GM12878 (cell line): ENCODE data around the gene SEL1L3.

Experiments used
- ESRRA ChIP-seq: IDR thresholded peaks from 2 replicates; pipeline ENCODE4 v1.6.1; 2012; ENCODE audit warnings: mild to moderate bottlenecking, low read length, improper control_type of control experiment
- POLR2AphosphoS5 ChIP-seq: IDR thresholded peaks from 2 replicates; pipeline ENCODE4 v1.6.1; 2011; ENCODE audit warnings: mild to moderate bottlenecking, low read length, inconsistent platforms
- RELA ChIP-seq: fragments of 450-650 bp; IDR thresholded peaks from 2 replicates; pipeline ENCODE4 v1.8.0; 2014; ENCODE audit warnings: borderline replicate concordance; ENCODE audit not compliant: partially characterized antibody
- TF ChIP-seq, protein P1 (sequence below): IDR thresholded peaks from 2 replicates; pipeline ENCODE4 v1.6.1; 2012; ENCODE audit warnings: low read length, inconsistent platforms
- TF ChIP-seq, protein P2 (sequence below): fragments of 450-650 bp; IDR thresholded peaks from 2 replicates; pipeline ENCODE4 v1.6.1; 2016; ENCODE audit warnings: mild to moderate bottlenecking
- TF ChIP-seq, protein P3 (sequence below), 3 experiments: IDR thresholded peaks in 2 of 3; conservative IDR thresholded peaks in 1 of 3; 2 replicates each; pipeline ENCODE4 v1.5.1; 2011; ENCODE audit warnings: low read depth in 3 of 3, low read length in 3 of 3, mild to moderate bottlenecking in 3 of 3, control low read depth in 2 of 3, moderate library complexity in 2 of 3, inconsistent platforms in 1 of 3, mixed read lengths in 1 of 3; ENCODE audit not compliant: control insufficient read depth in 2 of 3, insufficient read depth in 1 of 3; ENCODE audit errors: extremely low read depth in 1 of 3

DNA sequence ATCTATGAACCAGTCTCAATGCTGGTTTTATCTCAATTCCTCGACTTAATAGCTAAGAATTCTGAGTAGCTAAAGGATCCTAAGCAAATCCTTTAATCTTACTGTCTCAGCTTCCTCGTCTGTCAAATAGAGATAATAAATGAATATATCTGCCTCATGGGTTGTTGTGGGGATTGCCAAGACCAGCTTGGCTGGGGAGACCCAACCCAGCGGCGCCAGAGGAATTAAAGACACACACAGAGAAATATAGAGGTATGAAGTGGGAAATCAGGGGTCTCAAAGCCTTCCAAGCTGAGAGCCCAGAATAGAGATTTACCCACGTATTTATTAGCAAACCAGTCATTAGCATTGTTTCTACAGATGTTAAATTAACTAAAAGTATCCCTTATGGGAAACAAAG lies 165.3 kb downstream of the SEL1L3 start:
- TF ChIP-seq, protein P1, sequence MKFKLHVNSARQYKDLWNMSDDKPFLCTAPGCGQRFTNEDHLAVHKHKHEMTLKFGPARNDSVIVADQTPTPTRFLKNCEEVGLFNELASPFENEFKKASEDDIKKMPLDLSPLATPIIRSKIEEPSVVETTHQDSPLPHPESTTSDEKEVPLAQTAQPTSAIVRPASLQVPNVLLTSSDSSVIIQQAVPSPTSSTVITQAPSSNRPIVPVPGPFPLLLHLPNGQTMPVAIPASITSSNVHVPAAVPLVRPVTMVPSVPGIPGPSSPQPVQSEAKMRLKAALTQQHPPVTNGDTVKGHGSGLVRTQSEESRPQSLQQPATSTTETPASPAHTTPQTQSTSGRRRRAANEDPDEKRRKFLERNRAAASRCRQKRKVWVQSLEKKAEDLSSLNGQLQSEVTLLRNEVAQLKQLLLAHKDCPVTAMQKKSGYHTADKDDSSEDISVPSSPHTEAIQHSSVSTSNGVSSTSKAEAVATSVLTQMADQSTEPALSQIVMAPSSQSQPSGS = no peak
- TF ChIP-seq, protein P2, sequence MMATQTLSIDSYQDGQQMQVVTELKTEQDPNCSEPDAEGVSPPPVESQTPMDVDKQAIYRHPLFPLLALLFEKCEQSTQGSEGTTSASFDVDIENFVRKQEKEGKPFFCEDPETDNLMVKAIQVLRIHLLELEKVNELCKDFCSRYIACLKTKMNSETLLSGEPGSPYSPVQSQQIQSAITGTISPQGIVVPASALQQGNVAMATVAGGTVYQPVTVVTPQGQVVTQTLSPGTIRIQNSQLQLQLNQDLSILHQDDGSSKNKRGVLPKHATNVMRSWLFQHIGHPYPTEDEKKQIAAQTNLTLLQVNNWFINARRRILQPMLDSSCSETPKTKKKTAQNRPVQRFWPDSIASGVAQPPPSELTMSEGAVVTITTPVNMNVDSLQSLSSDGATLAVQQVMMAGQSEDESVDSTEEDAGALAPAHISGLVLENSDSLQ = no peak
- TF ChIP-seq POLR2AphosphoS5 = no peak
- TF ChIP-seq, protein P3, sequence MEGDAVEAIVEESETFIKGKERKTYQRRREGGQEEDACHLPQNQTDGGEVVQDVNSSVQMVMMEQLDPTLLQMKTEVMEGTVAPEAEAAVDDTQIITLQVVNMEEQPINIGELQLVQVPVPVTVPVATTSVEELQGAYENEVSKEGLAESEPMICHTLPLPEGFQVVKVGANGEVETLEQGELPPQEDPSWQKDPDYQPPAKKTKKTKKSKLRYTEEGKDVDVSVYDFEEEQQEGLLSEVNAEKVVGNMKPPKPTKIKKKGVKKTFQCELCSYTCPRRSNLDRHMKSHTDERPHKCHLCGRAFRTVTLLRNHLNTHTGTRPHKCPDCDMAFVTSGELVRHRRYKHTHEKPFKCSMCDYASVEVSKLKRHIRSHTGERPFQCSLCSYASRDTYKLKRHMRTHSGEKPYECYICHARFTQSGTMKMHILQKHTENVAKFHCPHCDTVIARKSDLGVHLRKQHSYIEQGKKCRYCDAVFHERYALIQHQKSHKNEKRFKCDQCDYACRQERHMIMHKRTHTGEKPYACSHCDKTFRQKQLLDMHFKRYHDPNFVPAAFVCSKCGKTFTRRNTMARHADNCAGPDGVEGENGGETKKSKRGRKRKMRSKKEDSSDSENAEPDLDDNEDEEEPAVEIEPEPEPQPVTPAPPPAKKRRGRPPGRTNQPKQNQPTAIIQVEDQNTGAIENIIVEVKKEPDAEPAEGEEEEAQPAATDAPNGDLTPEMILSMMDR (IDR thresholded peaks at IDR 0.05 in 2 of 3, conservative IDR thresholded peaks at IDR 0.05 in 1 of 3; ENCODE audit: control insufficient read depth in 2 of 3, extremely low read depth in 1 of 3, insufficient read depth in 1 of 3, low read depth in 3 of 3, low read length in 3 of 3) = no peak
- TF ChIP-seq ESRRA = no peak
- TF ChIP-seq RELA = no peak
